ENCODE measurements around the gene NUP155.
"Not testable (repeated sequence)": the region's sequence is repeated elsewhere in the genome, so short reads cannot be mapped to it uniquely, and the experiment has no call there.

Gene NUP155

DNA sequence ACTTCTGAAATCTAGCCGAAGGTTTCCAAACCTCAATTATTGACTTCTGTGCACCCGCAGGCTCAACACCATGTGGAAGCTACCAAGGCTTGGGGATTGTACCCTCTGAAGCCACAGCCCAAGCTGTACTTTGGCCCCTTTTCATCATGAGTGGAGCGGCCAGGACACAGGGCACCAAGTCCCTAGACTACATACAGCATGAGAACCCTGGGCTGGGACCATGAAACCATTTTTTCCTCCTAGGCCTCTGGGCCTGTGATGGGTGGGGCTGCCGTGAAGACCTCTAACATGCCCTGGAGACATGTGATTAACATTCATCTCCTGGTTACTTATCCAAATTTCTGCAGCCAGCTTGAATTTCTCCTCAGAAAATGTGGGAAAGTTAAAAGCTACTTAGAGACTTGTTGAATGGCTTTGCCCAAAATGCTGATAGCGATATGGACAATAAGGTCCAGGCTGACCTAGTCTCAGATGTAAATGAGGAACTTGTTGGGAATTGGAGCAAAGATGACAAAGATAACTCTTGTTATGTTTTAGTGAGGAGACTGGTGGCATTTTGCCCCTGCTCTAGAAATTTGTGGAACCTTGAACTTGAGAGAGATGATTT, 87.6 kb downstream of the NUP155 start:
- in situ Hi-C loops (cut with HindIII; ENCODE audit: low sequenced_read_pairs) = no loop called here

DNA sequence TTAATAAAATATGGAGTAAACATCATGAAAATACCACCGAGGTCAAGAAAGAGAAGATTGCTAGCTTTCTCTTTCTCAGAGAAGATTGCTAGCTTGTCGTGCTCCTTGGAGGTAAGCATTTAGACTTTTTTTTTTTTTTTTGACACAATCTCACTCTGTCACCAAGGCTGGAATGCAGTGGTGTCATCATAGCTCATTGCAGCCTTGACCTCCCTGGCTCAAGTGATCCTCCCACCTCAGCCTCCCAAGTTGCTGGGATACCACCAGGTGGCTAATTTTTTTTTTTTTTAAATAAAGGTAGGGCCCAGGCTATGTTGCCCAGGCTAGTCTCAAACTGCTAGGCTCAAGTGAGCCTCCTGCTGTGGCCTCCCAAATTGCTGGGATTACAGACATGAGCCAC, 95.4 kb downstream of the NUP155 start:
- in situ Hi-C loops (cut with HindIII; ENCODE audit: low sequenced_read_pairs) = no loop called here

DNA sequence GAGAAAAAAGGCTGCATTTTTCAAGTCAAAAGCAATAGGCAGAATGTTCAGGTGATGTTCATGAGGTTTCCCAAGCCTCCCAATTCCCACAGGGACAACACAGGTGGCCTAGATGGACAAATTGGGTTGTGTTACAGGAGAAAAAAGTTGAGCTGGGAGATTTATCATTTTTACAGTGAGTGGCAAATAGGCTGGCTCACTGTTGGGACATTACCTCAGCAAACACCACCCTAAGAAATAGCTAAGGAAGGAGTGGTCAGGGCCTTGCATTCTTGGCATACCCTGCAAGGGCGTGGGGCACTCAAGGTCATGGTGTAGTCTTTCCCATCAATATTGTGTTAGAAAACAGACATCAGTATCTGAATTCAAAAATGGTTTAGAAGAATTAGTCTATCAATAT, 98.4 kb downstream of the NUP155 start:
- in situ Hi-C loops (cut with HindIII; ENCODE audit: low sequenced_read_pairs) = no loop called here

DNA sequence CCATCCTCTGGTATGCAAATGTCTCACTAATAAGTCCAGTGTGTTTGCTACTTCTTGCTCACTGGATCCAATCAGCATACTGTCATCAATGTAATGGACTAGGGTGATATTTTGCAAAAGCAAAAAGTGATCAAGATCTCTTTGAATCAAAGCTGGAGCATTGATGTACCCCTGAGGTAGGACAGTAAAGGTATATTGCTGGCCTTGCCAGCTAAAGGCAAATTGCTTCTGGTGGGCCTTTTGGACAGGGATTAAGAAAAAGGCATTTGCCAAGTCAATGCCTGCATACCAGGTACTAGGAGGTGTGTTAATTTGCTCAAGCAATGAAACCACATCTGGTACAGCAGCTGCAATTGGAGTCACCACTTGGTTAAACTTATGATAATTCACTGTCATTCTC, 102.8 kb downstream of the NUP155 start:
- in situ Hi-C loops (cut with HindIII; ENCODE audit: low sequenced_read_pairs) = not testable (repeated sequence)

DNA sequence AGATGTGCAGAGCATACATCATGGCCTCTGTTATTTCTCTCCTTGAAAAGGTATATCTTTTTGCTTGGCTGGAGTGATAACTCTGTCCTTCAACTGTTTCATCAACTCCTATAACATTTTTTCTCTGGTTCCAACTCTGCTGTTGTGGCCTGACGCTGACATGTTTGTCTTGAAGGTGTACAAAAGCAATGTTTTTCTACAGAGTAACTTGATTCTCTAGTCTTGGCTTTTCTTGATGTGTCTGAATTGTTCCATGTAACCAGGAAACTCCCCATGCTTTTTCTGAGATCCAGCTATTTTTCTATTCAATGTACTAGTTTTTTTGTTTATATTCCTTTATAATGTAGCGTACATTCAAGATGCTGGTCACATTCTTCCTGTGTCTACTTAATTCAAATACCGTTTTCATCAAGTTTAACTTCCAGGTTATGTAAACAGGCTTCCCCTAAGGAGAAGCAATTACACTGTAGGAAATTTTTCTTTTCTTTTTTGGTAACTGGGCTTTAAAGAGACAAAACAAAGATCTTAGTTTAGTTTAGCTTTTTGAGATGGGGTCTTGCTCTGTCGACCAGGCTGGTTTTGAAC, 115.0 kb downstream of the NUP155 start:
- in situ Hi-C loops (cut with HindIII; ENCODE audit: low sequenced_read_pairs) = no loop called here

DNA sequence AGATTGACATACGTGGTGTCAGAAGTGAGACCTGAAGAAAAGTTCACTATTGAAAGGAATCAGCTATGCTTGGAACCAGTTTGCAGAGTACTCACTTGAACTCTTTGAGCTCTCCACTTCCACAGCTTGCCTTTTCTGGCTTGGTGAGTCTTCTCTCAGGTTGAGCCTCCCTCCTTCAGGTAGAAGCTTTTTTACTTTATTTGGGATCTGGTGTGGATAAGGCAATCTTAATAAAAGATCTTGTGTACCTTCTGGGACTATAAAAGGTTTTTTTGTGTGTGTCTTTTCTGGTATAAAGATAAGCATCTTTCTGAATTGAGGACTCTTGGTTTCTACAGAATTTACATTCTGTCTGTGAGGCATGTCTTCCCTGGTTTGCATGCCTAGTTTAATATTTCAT, 116.3 kb downstream of the NUP155 start:
- in situ Hi-C loops (cut with HindIII; ENCODE audit: low sequenced_read_pairs) = no loop called here

DNA sequence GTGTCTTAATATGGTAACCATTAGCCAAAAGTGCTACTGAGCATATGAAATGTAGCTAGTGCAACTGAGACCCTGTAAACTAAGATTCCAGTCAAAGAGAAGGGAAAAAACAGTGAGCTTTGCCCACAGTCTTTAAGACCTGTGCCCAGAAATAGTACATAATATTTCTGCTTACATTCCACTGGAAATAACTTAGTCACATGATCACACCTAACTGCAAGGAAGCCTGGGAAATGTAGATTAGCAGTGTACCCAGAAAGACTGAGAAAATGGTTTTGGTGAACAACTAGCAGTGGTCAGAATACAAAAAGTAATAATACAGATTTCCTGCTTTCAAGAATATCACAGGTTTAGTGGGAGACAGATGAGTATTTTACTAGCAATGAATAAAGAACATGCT, 119.2 kb downstream of the NUP155 start:
- in situ Hi-C loops (cut with HindIII; ENCODE audit: low sequenced_read_pairs) = no loop called here

DNA sequence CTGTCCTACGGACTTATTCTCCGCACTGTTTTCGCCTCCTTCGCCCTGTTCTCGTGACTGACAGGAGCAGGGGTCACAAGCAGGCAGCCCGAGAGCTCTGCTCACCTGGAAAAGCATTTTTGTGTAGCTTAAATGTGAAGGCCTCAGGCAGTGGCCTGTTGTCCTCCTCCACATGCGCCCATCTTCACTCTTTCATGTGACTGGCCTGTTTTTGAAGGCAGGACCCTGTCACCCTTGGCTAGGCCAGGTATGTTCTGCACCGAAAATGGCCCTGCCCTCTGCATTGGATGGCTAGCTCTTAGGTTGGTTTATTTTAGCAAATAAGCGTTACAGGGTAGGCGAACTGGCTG, 121.1 kb downstream of the NUP155 start:
- in situ Hi-C loops (cut with HindIII; ENCODE audit: low sequenced_read_pairs) = no loop called here

DNA sequence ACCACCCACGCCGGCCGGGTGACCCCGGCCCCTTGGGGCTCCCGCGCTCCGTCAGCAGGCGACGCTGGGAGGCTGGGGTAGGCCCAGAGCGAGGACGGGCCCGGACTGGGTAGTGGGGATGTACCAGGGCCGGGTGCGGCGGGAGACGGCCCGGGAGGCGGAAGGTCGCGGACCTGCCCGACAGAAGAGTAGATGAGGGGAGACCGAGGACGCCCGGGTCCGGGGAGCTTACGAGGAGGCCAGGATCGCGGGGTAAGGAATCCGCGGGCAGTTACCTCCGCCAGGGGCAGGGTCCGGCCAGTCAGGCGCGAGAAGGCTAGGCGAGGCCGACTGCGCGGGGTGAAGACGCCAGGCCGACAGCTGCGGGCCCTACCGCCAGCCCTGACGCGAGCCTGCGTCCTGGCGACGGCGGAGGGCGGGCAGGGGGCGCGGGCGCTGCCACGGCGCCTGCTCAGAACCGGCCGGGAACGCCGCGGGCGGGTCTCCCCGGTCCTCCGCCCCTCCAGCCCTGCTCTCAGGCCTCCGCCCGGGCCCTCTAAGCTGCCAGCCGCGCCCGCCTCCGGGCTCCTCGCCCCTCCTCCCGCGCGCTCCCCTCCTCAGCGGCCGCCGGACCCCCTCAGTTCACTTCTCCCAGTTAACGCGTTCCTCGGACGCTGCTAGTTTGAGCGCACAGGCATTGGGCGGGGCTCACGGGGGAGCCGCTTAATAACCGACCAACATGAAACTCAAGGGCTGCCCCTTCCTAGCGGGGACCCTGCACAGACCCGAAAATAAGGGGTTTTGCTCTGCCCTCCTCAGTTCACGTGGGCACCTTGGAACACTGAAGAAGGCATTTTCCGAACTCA, 121.7 kb downstream of the NUP155 start, which contains the start of gene CPLANE1:
Gene CPLANE1, minus strand, starts transcription at position 407 of the 845 bp plus-strand sequence. CDS start 1,678 bp downstream, outside the sequence.
- in situ Hi-C loops (cut with HindIII; ENCODE audit: low sequenced_read_pairs) = no loop called here

DNA sequence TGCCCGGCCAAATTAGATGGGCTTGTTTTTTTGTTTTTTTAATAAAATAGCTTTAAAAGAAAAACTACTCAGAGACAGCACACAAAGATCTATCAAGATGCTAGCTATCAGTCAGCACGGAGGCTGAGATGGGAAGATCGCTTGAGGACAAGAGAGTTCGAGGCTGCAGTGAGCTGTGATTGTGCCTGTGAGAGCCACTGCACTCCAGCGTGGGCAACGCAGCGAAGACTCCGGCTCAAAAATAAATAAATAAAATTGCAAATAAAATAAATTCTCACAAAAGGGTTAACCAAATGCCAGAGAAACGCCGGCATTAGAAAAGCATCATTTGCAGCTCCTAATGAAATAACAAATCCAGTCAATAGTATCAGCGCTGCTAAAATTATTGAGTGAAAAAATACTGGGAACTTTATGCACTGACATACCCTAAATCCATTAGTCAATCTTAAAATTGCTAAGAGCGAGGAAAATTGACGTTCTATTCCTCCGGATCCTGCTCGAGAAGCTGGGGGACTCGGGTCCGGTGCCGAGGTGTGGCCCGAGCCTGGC, 122.4 kb downstream of the NUP155 start:
- in situ Hi-C loops (cut with HindIII; ENCODE audit: low sequenced_read_pairs) = no loop called here

DNA sequence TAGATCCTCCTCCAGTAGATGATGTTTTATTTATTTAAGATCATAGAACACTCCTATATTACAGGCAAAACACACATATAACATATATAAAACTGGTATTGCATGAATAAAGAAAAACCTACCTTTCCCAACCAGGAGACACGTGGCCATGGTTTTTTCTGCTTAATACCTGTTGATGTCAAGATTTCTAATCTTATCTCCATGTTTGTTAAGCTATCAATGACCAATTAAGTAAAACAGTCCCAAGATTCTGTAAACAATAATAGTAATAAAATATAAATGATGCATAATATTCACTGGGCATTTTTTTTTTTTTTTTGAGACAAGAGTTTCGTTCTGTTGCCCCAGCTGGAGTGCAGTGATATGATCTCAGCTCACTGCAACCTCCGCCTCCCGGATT, 123.4 kb downstream of the NUP155 start:
- in situ Hi-C loops (cut with HindIII; ENCODE audit: low sequenced_read_pairs) = no loop called here

DNA sequence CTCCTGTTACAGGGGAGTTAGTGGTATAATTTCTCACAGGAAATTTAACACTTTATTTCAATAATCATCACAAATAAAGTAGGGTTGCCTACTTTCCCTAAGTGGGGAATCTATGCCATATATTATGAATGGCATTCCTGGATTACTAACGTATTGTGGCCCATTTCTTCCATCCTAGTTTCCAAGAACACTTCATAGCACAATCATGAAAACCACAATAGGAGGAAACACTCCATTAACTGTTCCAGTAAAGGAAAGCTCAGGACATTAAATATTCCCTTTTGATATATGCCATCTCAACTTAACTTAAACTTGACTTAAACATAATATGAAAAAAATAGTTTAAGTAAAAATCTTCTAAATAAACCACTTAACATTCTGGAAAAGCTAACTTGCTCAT, 123.9 kb downstream of the NUP155 start:
- in situ Hi-C loops (cut with HindIII; ENCODE audit: low sequenced_read_pairs) = no loop called here

All from DLD1 (cell line).